K562 (cell line): Measurements from ENCODE around the gene UTP25. TPM values are rescaled to one million over a fixed set of nuclear protein-coding genes. Genes with fewer than 3 reads are reported as not detected.

Source experiments
- ATAC-seq: fragments of 200-7000 bp; cut with Tn5 transposase; 3 replicates; pipeline ENCODE4 v1.9.1; 2020; ENCODE audit warnings: moderate library complexity
- BruUV-seq: library from RNA; stranded (reverse); fragments of 400-500 nt; replicated peaks from 2 replicates; lab custom pipeline; 2021; lab: Mats Ljungman, UMichigan
- CTCF ChIA-PET: fragments of 300-600 bp; formaldehyde crosslinking; extraction: SDS; loops from one replicate; lab custom pipeline; 2021; ENCODE audit warnings: low intra/inter-chr PET ratio; lab: Yijun Ruan, JAX
- POLR2A ChIA-PET: fragments of 300-600, 350-650 bp; sonication (Branson Sonifier 250); formaldehyde crosslinking; extraction: SDS; loops from one replicate; lab custom pipeline; 2021; ENCODE audit warnings: antibody characterized with exemption, inconsistent platforms; lab: Yijun Ruan, JAX
- DNase-seq, 4 experiments: peaks; one replicate each; pipeline versions ENCODE4 v3.0.0 to v3.0.0-alpha.2; 2011 to 2018; ENCODE audit warnings: low spot score in 3 of 4, mixed read lengths in 3 of 4; ENCODE audit errors: extremely low read depth in 1 of 4
- FAIRE-seq: peaks from 2 replicates; lab custom pipeline; 2011; peaks lifted over from hg19 to GRCh38; lab: Jason Lieb, UNC
- H2AFZ ChIP-seq: 2 replicates; pipeline ENCODE4 v1.6.0; 2011; ENCODE audit warnings: low read depth, low read length, control low read depth, inconsistent platforms
- H3K27ac ChIP-seq: fragments of 200-600 bp; 3 replicates; pipeline ENCODE4 v1.8.0; 2011; ENCODE audit warnings: low read depth, mild to moderate bottlenecking, control low read depth, inconsistent platforms, low read length, moderate library complexity, mixed read lengths; ENCODE audit errors: extremely low read depth
- H3K27me3 ChIP-seq, 2 experiments: fragments of 300-600 bp in 1 of 2; 2 replicates in 1 of 2; 3 replicates in 1 of 2; pipeline versions ENCODE4 v1.6.0 to v1.8.0; 2011; ENCODE audit warnings: inconsistent platforms in 2 of 2, low read length in 2 of 2, mild to moderate bottlenecking in 1 of 2, mixed read lengths in 1 of 2, moderate library complexity in 1 of 2; ENCODE audit not compliant: control insufficient read depth in 2 of 2, insufficient read depth in 2 of 2
- H3K36me3 ChIP-seq: fragments of 300-600 bp; 3 replicates; pipeline ENCODE4 v1.8.0; 2011; ENCODE audit warnings: mild to moderate bottlenecking, low read length, inconsistent platforms; ENCODE audit not compliant: control insufficient read depth, insufficient read depth
- H3K4me1 ChIP-seq, 2 experiments: fragments of 200-600 bp in 1 of 2; replicated peaks in 1 of 2; 2 replicates in 1 of 2; 3 replicates in 1 of 2; pipeline versions ENCODE4 v1.5.1 to v1.8.0; 2011; ENCODE audit warnings: inconsistent platforms in 2 of 2, low read length in 2 of 2, mild to moderate bottlenecking in 1 of 2, mixed read lengths in 1 of 2, moderate library complexity in 1 of 2; ENCODE audit not compliant: control insufficient read depth in 2 of 2, insufficient read depth in 2 of 2
- H3K4me2 ChIP-seq: 2 replicates; pipeline ENCODE4 v1.6.1; 2011; ENCODE audit warnings: low read length, control low read depth, inconsistent platforms, mixed read lengths; ENCODE audit not compliant: insufficient read depth
- H3K4me3 ChIP-seq: fragments of 200-600 bp; sonication (generic), shearing (Covaris generic); 2 replicates; pipeline ENCODE4 v1.5.1; 2016; ENCODE audit warnings: control low read depth, inconsistent platforms
- H3K79me2 ChIP-seq: fragments of 200-600 bp; 3 replicates; pipeline ENCODE4 v1.8.0; 2011; ENCODE audit warnings: low read length, inconsistent platforms; ENCODE audit not compliant: control insufficient read depth, insufficient read depth
- H3K9ac ChIP-seq, 2 experiments: 2 replicates each; pipeline versions ENCODE4 v1.6.0 to v1.6.1; 2011; ENCODE audit warnings: low read depth in 2 of 2, low read length in 2 of 2, control low read depth in 1 of 2, inconsistent platforms in 1 of 2, mild to moderate bottlenecking in 1 of 2, mixed read lengths in 1 of 2; ENCODE audit not compliant: insufficient read depth in 1 of 2
- H3K9me1 ChIP-seq: one replicate; pipeline ENCODE4 v1.6.0; 2011; ENCODE audit warnings: inconsistent platforms, mild to moderate bottlenecking, low read length, moderate library complexity; ENCODE audit not compliant: control insufficient read depth, insufficient read depth
- H3K9me3 ChIP-seq: replicated peaks from 2 replicates; pipeline ENCODE4 v1.5.1; 2011; ENCODE audit warnings: low read depth, low read length, inconsistent platforms; ENCODE audit not compliant: control insufficient read depth, insufficient read depth
- H4K20me1 ChIP-seq: replicated peaks from 2 replicates; pipeline ENCODE4 v1.6.1; 2011; ENCODE audit warnings: low read length, inconsistent platforms, mixed read lengths; ENCODE audit not compliant: control insufficient read depth, insufficient read depth
- HLTF ChIP-seq: fragments of 450-650 bp; IDR thresholded peaks from 2 replicates; pipeline ENCODE4 v1.6.1; 2016
- ILF3 ChIP-seq: fragments of 450-650 bp; IDR thresholded peaks from 2 replicates; pipeline ENCODE4 v1.6.1; 2018; ENCODE audit warnings: antibody characterized with exemption, mild to moderate bottlenecking, moderate library complexity, borderline replicate concordance
- MIER1 ChIP-seq: fragments of 450-650 bp; IDR thresholded peaks from 2 replicates; pipeline ENCODE4 v1.6.1; 2016; ENCODE audit warnings: antibody characterized with exemption, mild to moderate bottlenecking, low read depth
- PHB ChIP-seq: fragments of 250-450 bp; sonication (Bioruptor Pico); IDR thresholded peaks from 2 replicates; pipeline ENCODE4 v1.5.0; 2021
- PRPF4 ChIP-seq: fragments of 200-400 bp; formaldehyde crosslinking; IDR thresholded peaks from one replicate; pipeline ENCODE4 v1.6.1; 2017; ENCODE audit warnings: low read length, low read depth, mild to moderate bottlenecking; ENCODE audit not compliant: insufficient read depth, poor library complexity, severe bottlenecking
- RAD51 ChIP-seq: fragments of 450-650 bp; IDR thresholded peaks from 2 replicates; pipeline ENCODE4 v1.7.1; 2016; ENCODE audit warnings: low read depth, mild to moderate bottlenecking, borderline replicate concordance
- SIRT6 ChIP-seq: IDR thresholded peaks from one replicate; pipeline ENCODE4 v1.6.1; 2012; ENCODE audit warnings: low read depth, mild to moderate bottlenecking, control low read depth, inconsistent platforms, low read length, moderate library complexity
- ZNF253 ChIP-seq: fragments of 250-450 bp; sonication (Bioruptor Pico); conservative IDR thresholded peaks from 2 replicates; pipeline ENCODE4 v1.6.1; 2021; ENCODE audit warnings: mild to moderate bottlenecking
- WGBS: fragments of 100-300 bp; shearing (Covaris generic); methylation state at CpG from one replicate; pipeline ENCODE4 v1.1.6; 2016; ENCODE audit warnings: low coverage, mixed read lengths; ENCODE audit not compliant: insufficient coverage; ENCODE audit errors: missing lambda C conversion rate; 5-methylcytosine and 5-hydroxymethylcytosine counted together
- in situ Hi-C: fragments of 300-500 bp; cut with MboI; formaldehyde crosslinking; loops from 4 replicates; pipeline ENCODE4 v1.15.0; 2018; ENCODE audit warnings: inconsistent platforms, mixed read lengths
- intact Hi-C: fragments of 100-400 bp; cut with micrococcal nuclease; formaldehyde crosslinking; loops from 2 replicates; pipeline ENCODE4 v1.14.2; 2022
- polyA plus RNA-seq, 8 experiments: library from polyadenylated mRNA; depleted of rRNA in 4 of 8; stranded (reverse) in 5 of 8; unstranded in 3 of 8; fragments of >200 nt; fragmentation: Nextera tagmentation in 2 of 8; fragmentation: Illumina TruSeq in 1 of 8; extraction: Ambion mirVana in 2 of 8; extraction: Trizol in 1 of 8; gene quantifications; 2 replicates each; pipeline versions ENCODE4 v1.2.1 to v1.2.3, GENCODE V29; 2011 to 2014; ENCODE audit warnings: inconsistent platforms in 1 of 8, missing spikeins in 1 of 8
- total RNA-seq, 7 experiments: library from RNA; depleted of rRNA in 6 of 7; stranded (reverse); fragments of >200 nt in 6 of 7; fragmentation: Illumina TruSeq in 2 of 7; extraction: Trizol in 2 of 7; gene quantifications; 2 replicates each; pipeline versions ENCODE4 v1.2.1 to v1.2.3, GENCODE V29; 2011 to 2021; ENCODE audit warnings: low replicate concordance in 1 of 7
- TF ChIP-seq, protein P1 (sequence below), 2 experiments: fragments of 450-650 bp in 1 of 2; sonication (generic) in 1 of 2; formaldehyde crosslinking; conservative IDR thresholded peaks; 2 replicates each; pipeline versions ENCODE4 v1.4.0 to v1.8.1; 2020 to 2022; ENCODE audit warnings: mild to moderate bottlenecking in 1 of 2, missing genetic modification reagents in 1 of 2
- TF ChIP-seq, protein P2 (sequence below), 2 experiments: fragments of 150-350 bp in 1 of 2; IDR thresholded peaks; 2 replicates each; pipeline ENCODE4 v1.6.1; 2012 to 2016; ENCODE audit warnings: low read depth in 2 of 2, low read length in 2 of 2, mild to moderate bottlenecking in 1 of 2, moderate library complexity in 1 of 2

UTP25 gene
- total and polyA plus RNA-seq, 9 of the 15 experiments (the other 6 are each of a cell fraction or from before 2014, with no cell fraction given) = 5.7 to 17.6 (median 12.0) TPM

DNA sequence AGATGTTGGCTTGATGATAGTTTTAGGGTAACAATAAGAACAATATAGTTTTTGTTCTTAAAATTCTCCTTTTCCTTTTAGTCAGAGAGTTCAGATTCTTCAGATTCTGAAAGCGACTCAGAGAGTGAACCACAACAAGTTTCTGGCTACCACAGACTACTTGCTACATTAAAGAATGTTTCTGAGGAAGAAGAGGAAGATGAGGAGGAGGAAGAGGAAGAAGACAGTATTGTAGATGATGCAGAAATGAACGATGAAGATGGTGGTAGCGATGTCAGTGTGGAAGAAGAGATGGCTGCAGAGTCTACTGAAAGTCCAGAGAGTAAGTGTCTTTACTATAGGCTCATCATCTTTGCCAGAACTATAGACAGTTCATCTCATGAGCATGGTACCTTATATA lies 3.0 kb downstream of the UTP25 start:
- no peak for TF ChIP-seq HLTF
- TF ChIP-seq, protein P1, sequence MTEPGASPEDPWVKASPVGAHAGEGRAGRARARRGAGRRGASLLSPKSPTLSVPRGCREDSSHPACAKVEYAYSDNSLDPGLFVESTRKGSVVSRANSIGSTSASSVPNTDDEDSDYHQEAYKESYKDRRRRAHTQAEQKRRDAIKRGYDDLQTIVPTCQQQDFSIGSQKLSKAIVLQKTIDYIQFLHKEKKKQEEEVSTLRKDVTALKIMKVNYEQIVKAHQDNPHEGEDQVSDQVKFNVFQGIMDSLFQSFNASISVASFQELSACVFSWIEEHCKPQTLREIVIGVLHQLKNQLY (CRISPR knock-in tag; conservative IDR thresholded peaks at IDR 0.05) = no peak
- no peak for TF ChIP-seq MIER1
- TF ChIP-seq RAD51 = no peak
- no peak for TF ChIP-seq ILF3
- no peak for TF ChIP-seq PRPF4
- TF ChIP-seq, protein P2, sequence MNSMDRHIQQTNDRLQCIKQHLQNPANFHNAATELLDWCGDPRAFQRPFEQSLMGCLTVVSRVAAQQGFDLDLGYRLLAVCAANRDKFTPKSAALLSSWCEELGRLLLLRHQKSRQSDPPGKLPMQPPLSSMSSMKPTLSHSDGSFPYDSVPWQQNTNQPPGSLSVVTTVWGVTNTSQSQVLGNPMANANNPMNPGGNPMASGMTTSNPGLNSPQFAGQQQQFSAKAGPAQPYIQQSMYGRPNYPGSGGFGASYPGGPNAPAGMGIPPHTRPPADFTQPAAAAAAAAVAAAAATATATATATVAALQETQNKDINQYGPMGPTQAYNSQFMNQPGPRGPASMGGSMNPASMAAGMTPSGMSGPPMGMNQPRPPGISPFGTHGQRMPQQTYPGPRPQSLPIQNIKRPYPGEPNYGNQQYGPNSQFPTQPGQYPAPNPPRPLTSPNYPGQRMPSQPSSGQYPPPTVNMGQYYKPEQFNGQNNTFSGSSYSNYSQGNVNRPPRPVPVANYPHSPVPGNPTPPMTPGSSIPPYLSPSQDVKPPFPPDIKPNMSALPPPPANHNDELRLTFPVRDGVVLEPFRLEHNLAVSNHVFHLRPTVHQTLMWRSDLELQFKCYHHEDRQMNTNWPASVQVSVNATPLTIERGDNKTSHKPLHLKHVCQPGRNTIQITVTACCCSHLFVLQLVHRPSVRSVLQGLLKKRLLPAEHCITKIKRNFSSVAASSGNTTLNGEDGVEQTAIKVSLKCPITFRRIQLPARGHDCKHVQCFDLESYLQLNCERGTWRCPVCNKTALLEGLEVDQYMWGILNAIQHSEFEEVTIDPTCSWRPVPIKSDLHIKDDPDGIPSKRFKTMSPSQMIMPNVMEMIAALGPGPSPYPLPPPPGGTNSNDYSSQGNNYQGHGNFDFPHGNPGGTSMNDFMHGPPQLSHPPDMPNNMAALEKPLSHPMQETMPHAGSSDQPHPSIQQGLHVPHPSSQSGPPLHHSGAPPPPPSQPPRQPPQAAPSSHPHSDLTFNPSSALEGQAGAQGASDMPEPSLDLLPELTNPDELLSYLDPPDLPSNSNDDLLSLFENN (IDR thresholded peaks at IDR 0.05; ENCODE audit: low read depth in 2 of 2, low read length in 2 of 2) = no peak
- no peak for TF ChIP-seq PHB (CRISPR knock-in tag)
- no peak for TF ChIP-seq ZNF253 (CRISPR knock-in tag)
- no peak for TF ChIP-seq SIRT6
- TF ChIP-seq, all 486 proteins: peak for 0
- H2AFZ ChIP-seq = no peak overlapping the region
- 87% methylated on average over 3 of the region's 3 CpGs for WGBS
- H3K27ac ChIP-seq = no peak overlapping the region
- ChIA-PET POLR2A (interaction anchor here (0.6 kb wide), 1 partner anchor 256 kb away, joined by 3 read pairs; no protein-coding TSS in a partner anchor), CTCF (no interaction called here)
- no TSS peak for BruUV-seq
- H3K4me3 ChIP-seq = no peak overlapping the region
- intact Hi-C loops (no loop called here), in situ Hi-C loops (no loop called here)
- H3K9ac ChIP-seq = no peak overlapping the region
- FAIRE-seq (no peak), ATAC-seq (no peak), DNase-seq (no peak)
- H3K79me2 ChIP-seq = peaks cover 28% of the 10 kb centered on the region
- peaks cover 2% of the 10 kb centered on the region for H3K9me1 ChIP-seq
- no peaks in the 10 kb centered on the region for H3K9me3 ChIP-seq
- no peaks in the 10 kb centered on the region for H4K20me1 ChIP-seq
- peaks cover 59% of the 10 kb centered on the region for H3K36me3 ChIP-seq
- H3K4me2 ChIP-seq = no peak overlapping the region
- H3K4me1 ChIP-seq = peaks cover 3 to 17% of the 10 kb centered on the region in 2 experiments; a peak in 4 of 5 replicates
- no peaks in the 10 kb centered on the region for H3K27me3 ChIP-seq
